ENCODE measurements around the gene SNRNP48.

GRCh38 chr6:7589221-7589620 is 777 bp upstream of the SNRNP48 start:
- TF ChIP-seq POLR2A (IDR thresholded peaks at IDR 0.05) (no peak), CTCF (IDR thresholded peaks at IDR 0.05) (no peak), POLR2AphosphoS5 (IDR thresholded peaks at IDR 0.05) (no peak)
